Body of pancreas (tissue), 4 donors: ENCODE measurements around the gene AK2. TPM values are rescaled to one million over a fixed set of nuclear protein-coding genes. Genes with fewer than 3 reads are reported as not detected.

Experiments
- ATAC-seq: fragments of 150-250 bp; one replicate; pipeline ENCODE4 v1.9.1; 2016
- DNase-seq, 4 donors: peaks; one replicate each; pipeline ENCODE4 v3.0.0-alpha.2; 2019
- H3K27ac ChIP-seq, 4 donors: fragments of 200-600 bp; sonication (generic); 1 replicate in 3 of 4; 2 replicates in 1 of 4; pipeline versions ENCODE4 v1.5.1 to v1.6.1; 2016 to 2019; ENCODE audit warnings: mild to moderate bottlenecking in 1 of 4, mixed read lengths in 1 of 4, moderate library complexity in 1 of 4
- H3K27me3 ChIP-seq, 2 donors: fragments of 200-600 bp; sonication (generic); one replicate each; pipeline ENCODE4 v1.6.0; 2016; ENCODE audit warnings: mild to moderate bottlenecking in 1 of 2
- H3K36me3 ChIP-seq, 2 donors: fragments of 200-600 bp; sonication (generic); replicated peaks in 1 of 2; 2 replicates each; pipeline ENCODE4 v1.5.1; 2016; ENCODE audit warnings: low read depth in 2 of 2; ENCODE audit not compliant: insufficient read depth in 1 of 2
- H3K4me1 ChIP-seq: fragments of 200-600 bp; sonication (generic); one replicate; pipeline ENCODE4 v1.6.0; 2016
- H3K4me3 ChIP-seq, 2 donors: fragments of 200-600 bp; sonication (generic); 1 replicate in 1 of 2; 2 replicates in 1 of 2; pipeline ENCODE4 v1.5.1; 2016 to 2019
- H3K9me3 ChIP-seq, 3 donors: fragments of 200-600 bp; sonication (generic); 1 replicate in 2 of 3; 2 replicates in 1 of 3; pipeline ENCODE4 v1.5.1; 2016
- CTCF ChIP-seq, 7 experiments: fragments of 450-650 bp in 4 of 7; fragments of 200-600 bp in 3 of 7; sonication (generic) in 3 of 7; IDR thresholded peaks; one replicate each; pipeline ENCODE4 v1.5.1; 2016 to 2019; ENCODE audit warnings: antibody characterized with exemption in 7 of 7
- POLR2A ChIP-seq, 3 donors: fragments of 450-650 bp; IDR thresholded peaks; one replicate each; pipeline ENCODE4 v1.6.1; 2016; ENCODE audit warnings: antibody characterized with exemption in 3 of 3, mild to moderate bottlenecking in 2 of 3
- WGBS, 2 donors: methylation state at CpG; one replicate each; pipeline ENCODE4 v1.1.5; 2017; 5-methylcytosine and 5-hydroxymethylcytosine counted together
- intact Hi-C: fragments of 100-400 bp; cut with DNase I; formaldehyde crosslinking; loops from one replicate; pipeline ENCODE4 v1.15.1; 2023
- total RNA-seq, 2 donors: library from RNA; depleted of rRNA; stranded (reverse); fragments of >200 nt; gene quantifications; one replicate each; pipeline ENCODE4 v1.1.0, GENCODE V29; 2016

AK2 gene
- total RNA-seq, 2 donors from 2014 or later: 76.8 to 533 TPM

DNA sequence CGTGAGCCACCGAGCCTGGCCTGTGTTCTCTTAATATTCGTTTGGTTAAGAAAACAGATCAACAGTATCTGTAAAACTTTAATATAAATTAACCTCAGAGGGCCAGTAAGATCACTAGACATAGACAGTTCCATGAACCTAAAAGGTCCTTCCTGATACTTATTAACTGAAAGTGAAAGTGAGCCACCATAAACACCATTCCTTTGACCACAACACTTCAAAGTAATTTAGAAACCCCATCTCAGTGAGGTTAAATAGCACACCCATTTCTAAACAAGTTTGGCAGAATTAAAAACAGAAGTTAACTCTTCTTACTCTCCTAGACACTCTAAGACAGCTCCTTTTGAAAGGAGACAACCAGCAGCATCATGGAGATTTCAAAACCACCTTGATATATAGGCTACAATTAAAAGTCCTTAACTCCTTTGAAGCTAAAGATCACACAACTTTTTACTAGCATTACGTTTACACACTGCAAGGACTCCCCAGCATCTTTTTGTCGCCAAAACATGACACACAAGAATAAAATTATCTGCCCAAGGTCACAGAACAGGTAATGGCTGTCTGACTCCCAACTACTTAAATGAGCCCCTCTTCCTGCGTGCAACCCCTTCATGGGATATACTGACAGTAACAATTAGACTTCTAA is 74.3 kb downstream of the AK2 start:
- no peaks in the 10 kb centered on the region for H3K36me3 ChIP-seq
- 29 to 37% methylated on average over 6 of the region's 6 CpGs for WGBS, 2 donors
- no peak for DNase-seq
- peak overlapping the region in 3 of 4 donors; percentile 27 to 60 (median 45) for H3K27ac ChIP-seq
- no peaks in the 10 kb centered on the region for H3K27me3 ChIP-seq
- H3K4me1 ChIP-seq: peaks cover 27% of the 10 kb centered on the region
- TF ChIP-seq POLR2A (IDR thresholded peaks at IDR 0.05) (no peak), CTCF (IDR thresholded peaks at IDR 0.05) (no peak)
- intact Hi-C loops: no loop called here
- no peak overlapping the region for H3K4me3 ChIP-seq
- no peak for ATAC-seq
- H3K9me3 ChIP-seq: no peaks in the 10 kb centered on the region

DNA sequence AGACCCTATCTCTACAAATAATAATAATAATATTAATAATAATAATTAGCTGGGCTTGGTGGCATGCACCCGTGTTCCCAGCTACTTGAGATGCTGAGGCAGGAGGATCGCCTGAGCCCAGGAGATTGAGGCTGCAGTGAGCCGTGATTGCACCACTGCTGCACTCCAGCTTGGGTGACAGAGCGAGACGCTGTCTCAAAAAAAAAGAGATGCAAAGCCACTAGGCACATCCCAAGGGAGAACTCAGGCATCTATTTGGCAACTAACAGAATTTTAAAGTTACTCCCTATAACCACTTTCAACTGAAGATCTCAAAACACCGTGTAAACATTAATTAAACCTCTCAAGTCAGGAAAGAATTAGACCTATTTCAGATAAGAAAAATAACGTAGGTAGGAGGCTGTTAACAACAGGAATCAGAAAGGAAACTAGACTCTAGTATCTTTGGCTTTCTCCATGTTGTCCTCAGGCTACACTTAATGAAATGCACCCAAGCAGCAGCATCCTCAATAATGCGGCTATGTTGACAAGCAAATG is 75.8 kb downstream of the AK2 start:
- Histone ChIP-seq H3K27ac (no peak overlapping the region), H3K4me1 (peaks cover 27% of the 10 kb centered on the region), H3K9me3 (no peaks in the 10 kb centered on the region), H3K27me3 (no peaks in the 10 kb centered on the region), H3K4me3 (no peak overlapping the region), H3K36me3 (no peaks in the 10 kb centered on the region)
- intact Hi-C loops: no loop called here
- WGBS, 2 donors: 67 to 73% methylated on average over 8 of the region's 8 CpGs
- ATAC-seq (no peak), DNase-seq (no peak)
- TF ChIP-seq CTCF (IDR thresholded peaks at IDR 0.05) (no peak), POLR2A (IDR thresholded peaks at IDR 0.05) (no peak)

DNA sequence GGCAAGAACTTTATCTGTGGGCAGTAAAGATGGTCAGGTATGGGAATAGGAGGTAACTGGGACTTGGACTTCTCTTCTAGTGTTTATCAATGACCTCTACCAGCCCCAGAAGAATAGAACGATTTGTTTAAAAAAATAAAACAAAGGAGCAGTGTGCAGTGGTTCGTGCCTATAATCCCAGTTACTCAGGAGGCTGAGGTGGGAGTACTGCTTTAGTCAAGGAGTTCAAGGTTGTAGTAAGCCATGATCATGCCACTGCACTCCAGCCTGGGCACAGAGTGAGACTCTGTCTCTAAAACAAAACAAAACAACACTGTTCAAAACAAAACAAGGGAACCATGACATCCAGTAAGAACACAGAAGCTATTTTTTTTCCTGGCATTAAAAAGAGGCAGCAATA is 76.3 kb downstream of the AK2 start:
- H3K4me1 ChIP-seq: peaks cover 26% of the 10 kb centered on the region
- TF ChIP-seq CTCF (IDR thresholded peaks at IDR 0.05) (no peak), POLR2A (IDR thresholded peaks at IDR 0.05) (no peak)
- ATAC-seq (no peak), DNase-seq (no peak)
- no peaks in the 10 kb centered on the region for H3K27me3 ChIP-seq
- intact Hi-C loops: no loop called here
- no peaks in the 10 kb centered on the region for H3K9me3 ChIP-seq
- no peak overlapping the region for H3K4me3 ChIP-seq
- 21 to 26% methylated on average over 2 of the region's 2 CpGs for WGBS, 2 donors
- no peak overlapping the region for H3K27ac ChIP-seq
- no peaks in the 10 kb centered on the region for H3K36me3 ChIP-seq

DNA sequence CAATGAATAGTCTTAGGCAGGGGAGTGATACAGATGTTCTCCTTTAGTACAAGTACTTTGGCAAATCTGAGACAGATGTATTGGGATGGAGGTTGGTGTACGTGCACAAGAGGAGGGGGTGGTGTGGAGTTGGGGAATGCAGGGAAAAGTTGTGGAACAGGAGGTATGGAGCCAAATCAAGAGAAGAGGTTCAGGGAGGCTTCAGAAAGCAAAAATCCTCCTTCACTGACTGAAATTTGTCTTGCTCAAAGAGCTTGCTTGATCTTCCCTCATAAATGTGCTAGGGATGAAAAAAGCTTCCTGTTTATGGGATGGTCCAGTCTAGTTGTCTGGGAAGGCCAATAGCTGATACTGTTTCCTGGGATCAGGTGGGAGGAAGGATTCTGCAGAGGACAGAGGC is 77.9 kb downstream of the AK2 start:
- no peak overlapping the region for H3K4me3 ChIP-seq
- WGBS, 2 donors: 86 to 94% methylated on average over 1 of the region's 1 CpG
- TF ChIP-seq POLR2A (IDR thresholded peaks at IDR 0.05) (no peak), CTCF (IDR thresholded peaks at IDR 0.05) (no peak)
- no peak for DNase-seq
- no peaks in the 10 kb centered on the region for H3K9me3 ChIP-seq
- peaks cover 22% of the 10 kb centered on the region for H3K4me1 ChIP-seq
- no peaks in the 10 kb centered on the region for H3K27me3 ChIP-seq
- H3K36me3 ChIP-seq: no peaks in the 10 kb centered on the region
- ATAC-seq: no peak
- intact Hi-C loops: no loop called here
- H3K27ac ChIP-seq: no peak overlapping the region

Other genes starting within 250 kb of the AK2 start
- gene YARS1, start 219.5 kb downstream of the AK2 start, total RNA-seq: 10 to 100 TPM; 40.2 to 76.8 TPM
- 10 to 100 TPM; 15.6 to 27.0 TPM for gene S100PBP, start 219.2 kb downstream of the AK2 start, total RNA-seq
- gene FNDC5, start 166.0 kb downstream of the AK2 start, total RNA-seq: not detected
- not detected for gene HPCA, start 150.4 kb downstream of the AK2 start, total RNA-seq
- 10 to 100 TPM; 40.2 to 41.2 TPM for gene TMEM54, start 135.5 kb downstream of the AK2 start, total RNA-seq
- gene RNF19B, start 72.1 kb downstream of the AK2 start, total RNA-seq: 10 to 100 TPM in 1 of 2 donors, 1 to 10 TPM in 1; 7.5 to 19.8 TPM
- 1 to 10 TPM; 1.0 to 1.6 TPM for gene AZIN2, start 44.3 kb upstream of the AK2 start, total RNA-seq
- gene TRIM62, start 145.2 kb upstream of the AK2 start, total RNA-seq: 1 to 10 TPM; 4.7 to 7.3 TPM
- gene ZNF362, start 219.6 kb upstream of the AK2 start, total RNA-seq: 10 to 100 TPM in 1 of 2 donors, 1 to 10 TPM in 1; 7.9 to 17.9 TPM